Measurements from ENCODE around the gene APOH. TPM values are rescaled to one million over a fixed set of nuclear protein-coding genes. Genes with fewer than 3 reads are reported as not detected.

Gene APOH
- total RNA-seq, 2 donors from 2014 or later = 0.34 to 1.1 TPM

GRCh38 chr17:66241839-66242238 is 12.6 kb upstream of the APOH start:
- ATAC-seq (no peak), DNase-seq (no peak)
- intact Hi-C loops (cut with DNase I, micrococcal nuclease) = no loop called here

GRCh38 chr17:66240630-66241029 is 11.4 kb upstream of the APOH start:
- DNase-seq (no peak), ATAC-seq (no peak)
- intact Hi-C loops (cut with DNase I, micrococcal nuclease) = no loop called here

GRCh38 chr17:66240013-66240412 is 10.8 kb upstream of the APOH start:
- intact Hi-C loops (cut with DNase I, micrococcal nuclease) = no loop called here
- ATAC-seq = no peak

GRCh38 chr17:66235377-66235994 is 6.3 kb upstream of the APOH start:
- intact Hi-C loops (cut with DNase I, micrococcal nuclease) = no loop called here
- DNase-seq (no peak), ATAC-seq (no peak)

More at GRCh38 chr17:66240013-66240412, 10.8 kb upstream of the APOH start:
- DNase-seq = no peak

GRCh38 chr17:66234611-66235010 is 5.4 kb upstream of the APOH start:
- ATAC-seq = no peak

GRCh38 chr17:66233023-66233753 is 4.0 kb upstream of the APOH start:
- DNase-seq (no peak), ATAC-seq (no peak)
- intact Hi-C loops (cut with DNase I, micrococcal nuclease) = no loop called here

More at GRCh38 chr17:66234611-66235010, 5.4 kb upstream of the APOH start:
- DNase-seq = no peak
- intact Hi-C loops (cut with DNase I, micrococcal nuclease) = no loop called here

- intact Hi-C loops (cut with DNase I, micrococcal nuclease) = no loop called here
- ATAC-seq (no peak), DNase-seq (no peak)
Observed at GRCh38 chr17:66230922-66231591, 1.8 kb upstream of the APOH start.

- DNase-seq (no peak), ATAC-seq (peak; percentile 14)
- intact Hi-C loops (cut with DNase I, micrococcal nuclease) = no loop called here
Observed at GRCh38 chr17:66229783-66230538, 746 bp upstream of the APOH start.

GRCh38 chr17:66227212-66228045 is 1.8 kb downstream of the APOH start:
- ATAC-seq (no peak), DNase-seq (no peak)
- intact Hi-C loops (cut with DNase I, micrococcal nuclease) = no loop called here

- no peak for DNase-seq
- ATAC-seq = no peak
- intact Hi-C loops (cut with DNase I, micrococcal nuclease) = no loop called here
Observed at GRCh38 chr17:66222798-66223350, 6.3 kb downstream of the APOH start.

- ATAC-seq (no peak), DNase-seq (no peak)
- intact Hi-C loops (cut with DNase I, micrococcal nuclease) = no loop called here
Observed at GRCh38 chr17:66221755-66222530, 7.3 kb downstream of the APOH start.

GRCh38 chr17:66221343-66221742 is 7.9 kb downstream of the APOH start:
- DNase-seq = no peak
- no peak for ATAC-seq
- intact Hi-C loops (cut with DNase I, micrococcal nuclease) = no loop called here

- intact Hi-C loops (cut with DNase I, micrococcal nuclease) = no loop called here
- DNase-seq = no peak
- ATAC-seq = no peak
Observed at GRCh38 chr17:66220079-66220835, 9.0 kb downstream of the APOH start.

- DNase-seq (no peak), ATAC-seq (no peak)
- intact Hi-C loops (cut with DNase I, micrococcal nuclease) = no loop called here
Observed at GRCh38 chr17:66215529-66215911, 13.7 kb downstream of the APOH start.

GRCh38 chr17:66214884-66215528 is 14.2 kb downstream of the APOH start:
- DNase-seq (no peak), ATAC-seq (no peak)
- intact Hi-C loops (cut with DNase I, micrococcal nuclease) = no loop called here

- no peak for DNase-seq
- ATAC-seq = no peak
- intact Hi-C loops (cut with DNase I, micrococcal nuclease) = no loop called here
Observed at GRCh38 chr17:66211047-66211810, 18.0 kb downstream of the APOH start.

Measured in left colon (tissue), 2 donors.